Dedifferentiated amniotic fluid mesenchymal stem cell (primary cell): ENCODE data around the gene MCOLN3.
"Not testable (repeated sequence)": the region's sequence is repeated elsewhere in the genome, so short reads cannot be mapped to it uniquely, and the experiment has no call there.

ENCODE experiments used
- DNase-seq: peaks from one replicate; pipeline ENCODE4 v3.0.0-alpha.2; 2016; ENCODE audit errors: extremely low spot score

Gene MCOLN3

GRCh38 chr1:85047472-85048295 lies 616 bp downstream of the MCOLN3 start:
- DNase-seq = no peak

GRCh38 chr1:85047144-85047471 lies 1.2 kb downstream of the MCOLN3 start:
- no peak for DNase-seq

GRCh38 chr1:85042413-85042812 lies 5.9 kb downstream of the MCOLN3 start:
- DNase-seq = no peak

GRCh38 chr1:85041793-85042192 lies 6.5 kb downstream of the MCOLN3 start:
- DNase-seq = no peak

GRCh38 chr1:85033221-85033620 lies 15.1 kb downstream of the MCOLN3 start:
- DNase-seq = no peak

- DNase-seq = no peak
Measured at GRCh38 chr1:85030536-85030935, 17.8 kb downstream of the MCOLN3 start.

- DNase-seq = no peak
Measured at GRCh38 chr1:85028151-85028550, 20.1 kb downstream of the MCOLN3 start.

- peak; percentile 23 for DNase-seq
Measured at GRCh38 chr1:85027242-85027983, 20.9 kb downstream of the MCOLN3 start.

GRCh38 chr1:85025940-85026339 lies 22.4 kb downstream of the MCOLN3 start:
- DNase-seq = no peak

- no peak for DNase-seq
Measured at GRCh38 chr1:85024736-85025135, 23.6 kb downstream of the MCOLN3 start.

GRCh38 chr1:85022700-85023099 lies 25.6 kb downstream of the MCOLN3 start:
- DNase-seq = no peak

- DNase-seq = no peak
Measured at GRCh38 chr1:85019994-85020393, 28.3 kb downstream of the MCOLN3 start.

- no peak for DNase-seq
Measured at GRCh38 chr1:85015826-85016225, 32.5 kb downstream of the MCOLN3 start.

GRCh38 chr1:85005641-85006040 lies 42.7 kb downstream of the MCOLN3 start:
- DNase-seq = not testable (repeated sequence)

- no peak for DNase-seq
Measured at GRCh38 chr1:85001742-85002141, 46.6 kb downstream of the MCOLN3 start.

- no peak for DNase-seq
Measured at GRCh38 chr1:84998642-84999280, 49.5 kb downstream of the MCOLN3 start.

- no peak for DNase-seq
Measured at GRCh38 chr1:84997667-84998600, 50.4 kb downstream of the MCOLN3 start.

GRCh38 chr1:84996846-84997666 lies 51.2 kb downstream of the MCOLN3 start, which contains the start of gene MCOLN2:
Gene MCOLN2 (minus strand): TSS chr1:84997113. CDS start chr1:84996872, 241 bp downstream.
- DNase-seq = no peak

GRCh38 chr1:84995484-84996334 lies 52.6 kb downstream of the MCOLN3 start:
- no peak for DNase-seq
